IMR-90 (cell line): ENCODE data around the gene RAC3. TPM values are rescaled to one million over a fixed set of nuclear protein-coding genes. Genes with fewer than 3 reads are reported as not detected.

ENCODE experiments used
- ATAC-seq: fragments of 200-7000 bp; cut with Tn5 transposase; 2 replicates; pipeline ENCODE4 v1.9.1; 2020; ENCODE audit warnings: low read depth, mild to moderate bottlenecking, moderate library complexity
- BruUV-seq: library from RNA; stranded (reverse); fragments of 400-500 nt; replicated peaks from 2 replicates; lab custom pipeline; 2021; lab: Mats Ljungman, UMichigan
- CTCF ChIA-PET: fragments of 300-600 bp; formaldehyde crosslinking; extraction: SDS; loops from one replicate; lab custom pipeline; 2021; ENCODE audit warnings: antibody characterized with exemption; lab: Yijun Ruan, JAX
- POLR2A ChIA-PET: fragments of 300-600 bp; sonication (Branson Sonifier 250); formaldehyde crosslinking; loops from one replicate; lab custom pipeline; 2022; ENCODE audit warnings: antibody characterized with exemption; ENCODE audit not compliant: unreplicated experiment; lab: Charles Lee
- DNase-seq: peaks from one replicate; pipeline ENCODE4 v3.0.0; 2013
- H2AFZ ChIP-seq: replicated peaks from 2 replicates; pipeline ENCODE3; 2013; ENCODE audit warnings: low read length, mild to moderate bottlenecking; ENCODE audit not compliant: poor library complexity
- H2AK5ac ChIP-seq: 2 replicates; pipeline ENCODE4 v1.6.1; 2013; ENCODE audit warnings: low read depth, low read length, inconsistent platforms
- H2AK9ac ChIP-seq: replicated peaks from 2 replicates; pipeline ENCODE3; 2013; ENCODE audit warnings: mild to moderate bottlenecking, low read depth, low read length, moderate library complexity; ENCODE audit not compliant: poor library complexity
- H2BK120ac ChIP-seq: 2 replicates; pipeline ENCODE4 v1.6.1; 2013; ENCODE audit warnings: low read depth, low read length, inconsistent platforms
- H2BK15ac ChIP-seq: 3 replicates; pipeline ENCODE4 v1.6.1; 2013; ENCODE audit warnings: low read depth, low read length, inconsistent platforms
- H2BK20ac ChIP-seq: 2 replicates; pipeline ENCODE4 v1.6.1; 2013; ENCODE audit warnings: low read depth, mild to moderate bottlenecking, inconsistent platforms, low read length, moderate library complexity
- H2BK5ac ChIP-seq: 2 replicates; pipeline ENCODE4 v1.6.1; 2013; ENCODE audit warnings: mild to moderate bottlenecking, low read depth, low read length, inconsistent platforms; ENCODE audit not compliant: poor library complexity, severe bottlenecking
- H3K14ac ChIP-seq: replicated peaks from 2 replicates; pipeline ENCODE4 v1.6.1; 2013; ENCODE audit warnings: low read depth, low read length, inconsistent platforms
- H3K18ac ChIP-seq: 2 replicates; pipeline ENCODE4 v1.6.1; 2013; ENCODE audit warnings: low read depth, low read length, control low read depth
- H3K23ac ChIP-seq: 2 replicates; pipeline ENCODE4 v1.6.1; 2013; ENCODE audit warnings: low read depth, low read length, inconsistent platforms
- H3K27ac ChIP-seq: 2 replicates; pipeline ENCODE4 v1.5.1; 2013; ENCODE audit warnings: mild to moderate bottlenecking, control low read depth, low read length; ENCODE audit not compliant: insufficient read depth
- H3K27me3 ChIP-seq: 2 replicates; pipeline ENCODE4 v1.6.1; 2013; ENCODE audit warnings: low read length; ENCODE audit not compliant: control insufficient read depth, insufficient read depth
- H3K36me3 ChIP-seq: 2 replicates; pipeline ENCODE4 v1.6.1; 2013; ENCODE audit warnings: low read length, mixed read lengths; ENCODE audit not compliant: control insufficient read depth, insufficient read depth
- H3K4ac ChIP-seq: 2 replicates; pipeline ENCODE4 v1.6.1; 2013; ENCODE audit warnings: low read depth, low read length, inconsistent platforms
- H3K4me1 ChIP-seq: 2 replicates; pipeline ENCODE4 v1.6.1; 2013; ENCODE audit warnings: low read length, mixed read lengths; ENCODE audit not compliant: control insufficient read depth, insufficient read depth
- H3K4me2 ChIP-seq: 2 replicates; pipeline ENCODE4 v1.6.1; 2013; ENCODE audit warnings: low read depth, mild to moderate bottlenecking, control low read depth, low read length, moderate library complexity
- H3K4me3 ChIP-seq: 2 replicates; pipeline ENCODE4 v1.5.1; 2013; ENCODE audit warnings: low read depth, mild to moderate bottlenecking, control low read depth, low read length, moderate library complexity; ENCODE audit not compliant: insufficient read depth
- H3K56ac ChIP-seq: 2 replicates; pipeline ENCODE4 v1.6.1; 2013; ENCODE audit warnings: low read length, inconsistent platforms; ENCODE audit not compliant: insufficient read depth; ENCODE audit errors: extremely low read depth
- H3K79me1 ChIP-seq, 2 experiments: 2 replicates each; pipeline ENCODE4 v1.6.1; 2013; ENCODE audit warnings: low read length in 2 of 2, inconsistent platforms in 1 of 2, low read depth in 1 of 2
- H3K9ac ChIP-seq: 2 replicates; pipeline ENCODE4 v1.6.1; 2013; ENCODE audit warnings: low read depth, low read length, control low read depth
- H3K9me1 ChIP-seq: 2 replicates; pipeline ENCODE4 v1.6.1; 2013; ENCODE audit warnings: low read length, inconsistent platforms; ENCODE audit not compliant: insufficient read depth
- H3K9me3 ChIP-seq: 2 replicates; pipeline ENCODE4 v1.6.1; 2013; ENCODE audit warnings: low read length; ENCODE audit not compliant: control insufficient read depth, insufficient read depth
- H4K20me1 ChIP-seq: 2 replicates; pipeline ENCODE4 v1.6.1; 2013; ENCODE audit warnings: low read length, inconsistent platforms; ENCODE audit not compliant: insufficient read depth
- H4K5ac ChIP-seq: 2 replicates; pipeline ENCODE4 v1.6.1; 2013; ENCODE audit warnings: mild to moderate bottlenecking, low read depth, low read length, control low read depth
- H4K8ac ChIP-seq, 2 experiments: 2 replicates each; pipeline ENCODE4 v1.6.1; 2013; ENCODE audit warnings: low read depth in 2 of 2, low read length in 2 of 2, control low read depth in 1 of 2, inconsistent platforms in 1 of 2
- H4K91ac ChIP-seq: 2 replicates; pipeline ENCODE4 v1.6.1; 2013; ENCODE audit warnings: low read depth, low read length, inconsistent platforms; ENCODE audit not compliant: insufficient read depth
- ELK1 ChIP-seq: fragments of 150-350 bp; IDR thresholded peaks from 2 replicates; pipeline ENCODE4 v1.6.1; 2016; ENCODE audit warnings: low read depth, mild to moderate bottlenecking, low read length, moderate library complexity, borderline replicate concordance
- FOS ChIP-seq: fragments of 150-350 bp; IDR thresholded peaks from 2 replicates; pipeline ENCODE4 v1.6.1; 2016; ENCODE audit warnings: low read depth, low read length
- MAZ ChIP-seq: IDR thresholded peaks from 2 replicates; pipeline ENCODE4 v1.6.1; 2012; ENCODE audit warnings: low read depth, mild to moderate bottlenecking, low read length, improper control_type of control experiment, moderate library complexity, borderline replicate concordance
- POLR2A ChIP-seq: IDR thresholded peaks from 2 replicates; pipeline ENCODE4 v1.6.1; 2012; ENCODE audit warnings: mild to moderate bottlenecking, low read depth, low read length
- RFX5 ChIP-seq: IDR thresholded peaks from 2 replicates; pipeline ENCODE4 v1.8.0; 2012; ENCODE audit warnings: low read depth, mild to moderate bottlenecking, low read length, moderate library complexity
- SMC3 ChIP-seq: fragments of 150-350 bp; IDR thresholded peaks from 2 replicates; pipeline ENCODE4 v1.6.1; 2016; ENCODE audit warnings: low read depth, mild to moderate bottlenecking, antibody characterized with exemption, low read length, moderate library complexity
- USF2 ChIP-seq: fragments of 150-350 bp; IDR thresholded peaks from 2 replicates; pipeline ENCODE4 v1.6.1; 2017; ENCODE audit warnings: mild to moderate bottlenecking, antibody characterized with exemption, low read length, low read depth
- WGBS, 2 experiments: methylation state at CpG; one replicate each; pipeline versions ENCODE4 v1.1.5 to v1.1.7; 2013; ENCODE audit warnings: missing lambda C conversion rate in 2 of 2; ENCODE audit not compliant: insufficient read length in 1 of 2; ENCODE audit errors: extremely low coverage in 2 of 2; 5-methylcytosine and 5-hydroxymethylcytosine counted together
- dilution Hi-C: fragments of 300-500 bp; cut with HindIII; formaldehyde crosslinking; loops from one replicate; pipeline ENCODE4 v1.14.3; 2018; ENCODE audit warnings: low sequenced_read_pairs; ENCODE audit not compliant: unreplicated experiment
- in situ Hi-C: fragments of 300-500 bp; cut with MboI; formaldehyde crosslinking; loops from 3 replicates; pipeline ENCODE4 v1.14.3; 2019; ENCODE audit warnings: low sequenced_read_pairs, inconsistent platforms, mixed read lengths
- intact Hi-C: fragments of 100-400 bp; cut with micrococcal nuclease; formaldehyde crosslinking; loops from 2 replicates; pipeline ENCODE4 v1.10.0; 2022
- polyA plus RNA-seq, 3 experiments: library from polyadenylated mRNA; depleted of rRNA; stranded (reverse); fragments of >200 nt; gene quantifications; 2 replicates each; pipeline ENCODE4 v1.2.3, GENCODE V29; 2012; ENCODE audit warnings: low replicate concordance in 1 of 3
- total RNA-seq: library from RNA; depleted of rRNA; stranded (reverse); fragments of >200 nt; gene quantifications from 2 replicates; pipeline ENCODE4 v1.2.3, GENCODE V29; 2012
- TF ChIP-seq, protein P1 (sequence below): conservative IDR thresholded peaks from 2 replicates; pipeline ENCODE4 v1.5.1; 2012; ENCODE audit warnings: mild to moderate bottlenecking, low read depth, low read length, improper control_type of control experiment

RAC3 gene
- total and polyA plus RNA-seq, 2 of the 4 experiments (the other 2 are of a cell fraction) = 5.7 to 23.4 TPM

DNA sequence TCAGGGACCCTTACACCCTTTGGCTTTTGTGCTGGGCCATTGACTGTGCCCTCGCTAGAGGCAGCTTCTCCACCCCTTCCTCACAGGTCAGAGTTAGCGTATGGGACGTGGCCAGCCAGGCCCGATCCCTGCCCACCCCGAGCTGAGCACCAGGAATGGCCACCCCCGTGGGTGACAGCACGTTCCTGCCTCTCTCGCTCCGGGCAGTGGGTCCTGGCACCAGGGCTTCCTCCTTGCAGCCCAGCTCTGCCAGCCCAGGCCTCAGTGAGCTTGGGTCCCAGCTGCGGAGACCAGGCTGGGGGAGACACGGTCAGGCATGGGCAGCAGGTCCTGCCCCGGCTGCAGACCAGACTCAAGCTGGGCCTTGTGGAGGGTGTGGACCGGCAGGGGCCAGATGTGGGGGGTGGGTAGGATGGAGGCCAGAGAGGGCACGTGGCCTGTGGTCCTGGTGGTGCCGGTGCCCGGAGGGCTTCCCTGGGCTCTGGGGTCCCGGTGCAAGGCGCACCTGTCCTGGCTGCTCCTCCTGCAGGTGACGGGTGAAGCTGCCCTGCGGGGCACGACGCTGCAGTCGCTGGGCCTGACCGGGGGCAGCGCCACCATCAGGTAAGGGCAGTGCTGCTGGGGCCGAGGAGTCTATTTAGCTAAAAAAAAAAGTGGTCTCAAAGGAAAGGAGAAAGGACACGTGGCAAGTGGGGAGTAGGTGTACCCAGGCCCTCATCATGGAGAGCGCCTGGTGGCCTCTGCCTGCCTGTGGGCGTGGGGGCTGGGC is 35.8 kb upstream of the RAC3 start:
- H4K5ac ChIP-seq = no peak overlapping the region
- no peak overlapping the region for H3K56ac ChIP-seq
- no peak overlapping the region for H2AK5ac ChIP-seq
- no peak overlapping the region for H3K4me3 ChIP-seq
- no peak overlapping the region for H4K91ac ChIP-seq
- no peak overlapping the region for H3K23ac ChIP-seq
- H4K20me1 ChIP-seq = peaks cover 6% of the 10 kb centered on the region
- ATAC-seq (no peak), DNase-seq (no peak)
- H4K8ac ChIP-seq = no peak overlapping the region
- TF ChIP-seq MAZ = no peak
- TF ChIP-seq FOS = no peak
- TF ChIP-seq, protein P1, sequence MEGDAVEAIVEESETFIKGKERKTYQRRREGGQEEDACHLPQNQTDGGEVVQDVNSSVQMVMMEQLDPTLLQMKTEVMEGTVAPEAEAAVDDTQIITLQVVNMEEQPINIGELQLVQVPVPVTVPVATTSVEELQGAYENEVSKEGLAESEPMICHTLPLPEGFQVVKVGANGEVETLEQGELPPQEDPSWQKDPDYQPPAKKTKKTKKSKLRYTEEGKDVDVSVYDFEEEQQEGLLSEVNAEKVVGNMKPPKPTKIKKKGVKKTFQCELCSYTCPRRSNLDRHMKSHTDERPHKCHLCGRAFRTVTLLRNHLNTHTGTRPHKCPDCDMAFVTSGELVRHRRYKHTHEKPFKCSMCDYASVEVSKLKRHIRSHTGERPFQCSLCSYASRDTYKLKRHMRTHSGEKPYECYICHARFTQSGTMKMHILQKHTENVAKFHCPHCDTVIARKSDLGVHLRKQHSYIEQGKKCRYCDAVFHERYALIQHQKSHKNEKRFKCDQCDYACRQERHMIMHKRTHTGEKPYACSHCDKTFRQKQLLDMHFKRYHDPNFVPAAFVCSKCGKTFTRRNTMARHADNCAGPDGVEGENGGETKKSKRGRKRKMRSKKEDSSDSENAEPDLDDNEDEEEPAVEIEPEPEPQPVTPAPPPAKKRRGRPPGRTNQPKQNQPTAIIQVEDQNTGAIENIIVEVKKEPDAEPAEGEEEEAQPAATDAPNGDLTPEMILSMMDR = no peak
- no peak for TF ChIP-seq POLR2A
- TF ChIP-seq USF2 = no peak
- no peak for TF ChIP-seq RFX5
- no peak for TF ChIP-seq ELK1
- no peak for TF ChIP-seq SMC3
- peaks cover 13% of the 10 kb centered on the region for H3K4me1 ChIP-seq
- H2BK15ac ChIP-seq = no peak overlapping the region
- dilution Hi-C loops = no loop called here
- H2AFZ ChIP-seq = no peak overlapping the region
- no peaks in the 10 kb centered on the region for H3K9me3 ChIP-seq
- no peaks in the 10 kb centered on the region for H3K27me3 ChIP-seq
- ChIA-PET POLR2A (interaction anchor here (0.6 kb wide), 1 partner anchor 273 kb away, joined by 3 read pairs; no protein-coding TSS in a partner anchor), CTCF (no interaction called here)
- H3K4me2 ChIP-seq = no peak overlapping the region
- peak overlapping the region; percentile 76 for H2AK9ac ChIP-seq
- H3K14ac ChIP-seq = no peak overlapping the region
- intact Hi-C loops = no loop called here
- no peak overlapping the region for H3K9ac ChIP-seq
- WGBS, 2 experiments = 94% methylated on average over 9 of the region's 29 CpGs; no CpG with 5 or more reads in 1 of the 2 experiments
- no peak overlapping the region for H2BK20ac ChIP-seq
- H2BK120ac ChIP-seq = no peak overlapping the region
- peaks cover 8% of the 10 kb centered on the region; the same call in 1 of the 2 replicates for H3K36me3 ChIP-seq
- H3K9me1 ChIP-seq = no peaks in the 10 kb centered on the region
- no peak overlapping the region for H3K18ac ChIP-seq
- BruUV-seq = no TSS peak
- in situ Hi-C loops = no loop called here
- H3K27ac ChIP-seq = no peak overlapping the region
- H2BK5ac ChIP-seq = no peak overlapping the region
- H3K4ac ChIP-seq = no peak overlapping the region
- H3K79me1 ChIP-seq = peaks cover 9 to 21% of the 10 kb centered on the region in 2 experiments; a peak in 3 of 4 replicates
